ENCODE data around the gene MISP3.

Gene MISP3

GRCh38 chr19:14066134-14066533 lies 6.5 kb upstream of the MISP3 start:
- Histone ChIP-seq H3K36me3 (ENCODE audit: control insufficient read depth, low read length) (no peaks in the 10 kb centered on the region), H3K79me2 (ENCODE audit: control insufficient read depth, low read length) (no peaks in the 10 kb centered on the region), H3K4me2 (ENCODE audit: low read length) (no peak overlapping the region), H3K9me2 (replicated peaks; ENCODE audit: control insufficient read depth, low read length) (no peaks in the 10 kb centered on the region), H3K4me1 (ENCODE audit: control insufficient read depth, low read length) (no peaks in the 10 kb centered on the region), H3F3A (ENCODE audit: control insufficient read depth, insufficient read depth) (no peaks in the 10 kb centered on the region), H3K27me3 (ENCODE audit: control insufficient read depth, low read length) (peaks cover 4% of the 10 kb centered on the region), H3K4me3 (ENCODE audit: low read length) (no peak overlapping the region), H3K27ac (ENCODE audit: low read depth, low read length) (no peak overlapping the region), H3K9me3 (ENCODE audit: control insufficient read depth, insufficient read depth, low read length) (no peaks in the 10 kb centered on the region), H4K20me1 (ENCODE audit: control insufficient read depth, insufficient read depth, low read depth, low read length) (no peaks in the 10 kb centered on the region)
- no peak for TF ChIP-seq CTCF (IDR thresholded peaks at IDR 0.05; ENCODE audit: low read depth, low read length, poor library complexity, severe bottlenecking)
- no peak for TF ChIP-seq EZH2phosphoT487 (IDR thresholded peaks at IDR 0.05; ENCODE audit: borderline replicate concordance, low read length)

GRCh38 chr19:14070268-14071050 lies 2.1 kb upstream of the MISP3 start:
- no peaks in the 10 kb centered on the region for H3K9me2 ChIP-seq (replicated peaks; ENCODE audit: control insufficient read depth, low read length)
- no peak overlapping the region for H3K4me3 ChIP-seq (ENCODE audit: low read length)
- peaks cover 36% of the 10 kb centered on the region for H3K4me1 ChIP-seq (ENCODE audit: control insufficient read depth, low read length)
- no peaks in the 10 kb centered on the region for H3K9me3 ChIP-seq (ENCODE audit: control insufficient read depth, insufficient read depth, low read length)
- no peaks in the 10 kb centered on the region for H3K79me2 ChIP-seq (ENCODE audit: control insufficient read depth, low read length)
- no peaks in the 10 kb centered on the region for H3K36me3 ChIP-seq (ENCODE audit: control insufficient read depth, low read length)
- H3K4me2 ChIP-seq (ENCODE audit: low read length), result no peak overlapping the region
- no peaks in the 10 kb centered on the region for H3F3A ChIP-seq (ENCODE audit: control insufficient read depth, insufficient read depth)
- H4K20me1 ChIP-seq (ENCODE audit: control insufficient read depth, insufficient read depth, low read depth, low read length), result no peaks in the 10 kb centered on the region
- H3K27me3 ChIP-seq (ENCODE audit: control insufficient read depth, low read length), result peaks cover 22% of the 10 kb centered on the region
- TF ChIP-seq CTCF (IDR thresholded peaks at IDR 0.05; ENCODE audit: low read depth, low read length, poor library complexity, severe bottlenecking) (no peak), EZH2phosphoT487 (IDR thresholded peaks at IDR 0.05; ENCODE audit: borderline replicate concordance, low read length) (no peak)
- no peak overlapping the region for H3K27ac ChIP-seq (ENCODE audit: low read depth, low read length)

- Histone ChIP-seq H3F3A (ENCODE audit: control insufficient read depth, insufficient read depth) (0 out of 2 replicates have a peak, but pooled peaks cover 2% of the 10 kb centered on the region), H3K27me3 (ENCODE audit: control insufficient read depth, low read length) (peaks cover 22% of the 10 kb centered on the region), H3K4me3 (ENCODE audit: low read length) (peak overlapping the region; percentile 88), H3K4me1 (ENCODE audit: control insufficient read depth, low read length) (peaks cover 36% of the 10 kb centered on the region), H3K4me2 (ENCODE audit: low read length) (peak overlapping the region; percentile 100), H3K79me2 (ENCODE audit: control insufficient read depth, low read length) (no peaks in the 10 kb centered on the region), H4K20me1 (ENCODE audit: control insufficient read depth, insufficient read depth, low read depth, low read length) (no peaks in the 10 kb centered on the region), H3K9me3 (ENCODE audit: control insufficient read depth, insufficient read depth, low read length) (no peaks in the 10 kb centered on the region), H3K36me3 (ENCODE audit: control insufficient read depth, low read length) (no peaks in the 10 kb centered on the region), H3K27ac (ENCODE audit: low read depth, low read length) (no peak overlapping the region), H3K9me2 (replicated peaks; ENCODE audit: control insufficient read depth, low read length) (no peaks in the 10 kb centered on the region)
- TF ChIP-seq CTCF (IDR thresholded peaks at IDR 0.05; ENCODE audit: low read depth, low read length, poor library complexity, severe bottlenecking) (peak; percentile 27), EZH2phosphoT487 (IDR thresholded peaks at IDR 0.05; ENCODE audit: borderline replicate concordance, low read length) (no peak)
Observed at GRCh38 chr19:14073261-14073924, 807 bp downstream of the MISP3 start.

Measured in DOHH2 (cell line).